HG03460 (cell line): ENCODE results near the gene SLC16A3.
"Not testable (repeated sequence)": the region's sequence is repeated elsewhere in the genome, so short reads cannot be mapped to it uniquely, and the experiment has no call there.

ENCODE experiments used
- ATAC-seq: cut with Tn5 transposase; IDR thresholded peaks from one replicate; pipeline ENCODE4 v1.9.1; 2021; ENCODE audit not compliant: unreplicated experiment

Gene SLC16A3

DNA sequence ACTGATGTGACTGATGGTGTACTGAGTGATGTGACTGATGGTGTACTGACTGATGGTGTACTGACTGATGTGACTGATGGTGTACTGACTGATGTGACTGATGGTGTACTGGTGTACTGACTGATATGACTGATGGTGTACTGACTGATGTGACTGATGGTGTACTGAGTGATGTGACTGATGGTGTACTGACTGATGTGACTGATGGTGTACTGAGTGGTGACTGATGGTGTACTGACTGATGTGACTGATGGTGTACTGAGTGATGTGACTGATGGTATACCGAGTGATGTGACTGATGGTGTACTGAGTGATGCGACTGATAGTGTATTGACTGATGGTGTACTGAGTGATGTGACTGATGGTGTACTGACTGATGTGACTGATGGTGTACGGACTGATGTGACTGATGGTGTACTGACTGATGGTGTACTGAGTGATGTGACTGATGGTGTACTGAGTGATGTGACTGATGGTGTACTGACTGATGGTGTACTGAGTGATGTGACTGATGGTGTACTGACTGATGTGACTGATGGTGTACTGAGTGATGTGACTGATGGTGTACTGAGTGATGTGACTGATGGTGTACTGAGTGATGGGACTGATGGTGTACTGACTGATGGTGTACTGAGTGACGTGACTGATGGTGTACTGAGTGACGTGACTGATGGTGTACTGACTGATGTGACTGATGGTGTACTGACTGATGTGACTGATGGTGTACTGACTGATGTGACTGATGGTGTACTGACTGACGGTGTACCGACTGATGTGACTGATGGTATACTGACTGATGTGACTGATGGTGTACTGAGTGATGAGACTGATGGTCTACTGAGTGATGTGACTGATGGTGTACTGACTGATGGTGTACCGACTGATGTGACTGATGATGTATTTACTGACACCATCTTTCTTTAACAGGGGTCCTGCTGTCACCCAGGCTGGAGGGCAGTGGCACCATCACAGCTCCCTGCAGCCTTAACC lies 31.4 kb downstream of the SLC16A3 start:
- not testable (repeated sequence) for ATAC-seq

- ATAC-seq, result no peak
Observed at GRCh38 chr17:82262344-82262743, 33.5 kb downstream of the SLC16A3 start.

DNA sequence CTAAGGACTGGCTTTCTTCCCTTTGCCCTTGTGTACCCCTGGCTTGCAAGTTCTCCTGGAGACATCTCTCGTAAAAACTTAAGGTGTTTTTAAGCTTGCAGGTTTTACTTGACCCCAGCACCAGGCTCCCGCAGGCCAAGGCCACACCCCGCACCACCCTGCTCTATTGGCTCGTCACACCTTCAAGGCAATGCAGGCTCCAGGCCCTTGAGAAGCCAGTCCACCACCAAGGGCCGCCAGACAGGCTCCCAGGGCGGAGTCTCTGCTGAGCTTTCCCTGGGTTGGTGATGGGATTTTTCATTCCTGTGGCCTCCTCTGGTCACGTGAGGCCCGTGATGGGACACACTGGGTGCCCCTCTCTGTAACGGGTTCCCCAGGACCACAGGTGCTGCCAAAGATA lies 34.8 kb downstream of the SLC16A3 start:
- ATAC-seq, result no peak

DNA sequence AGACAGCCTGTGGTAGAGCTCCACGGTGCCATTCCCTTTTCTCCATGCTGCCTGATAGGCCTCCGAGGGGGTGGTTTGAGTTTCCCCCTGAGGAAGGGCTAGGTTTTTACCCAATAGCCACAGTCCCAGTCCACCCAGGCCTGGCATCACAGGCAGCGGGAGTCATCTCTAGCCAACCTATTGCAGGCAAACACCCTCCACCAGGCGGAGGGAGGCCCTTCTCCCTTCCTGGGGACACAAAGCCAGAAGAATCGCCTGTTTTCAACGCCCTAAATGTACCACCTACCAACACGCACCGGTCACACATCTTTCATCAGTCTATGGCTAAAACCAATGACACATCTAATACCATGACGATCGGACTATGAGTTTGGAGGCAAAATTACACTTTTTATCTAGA lies 37.3 kb downstream of the SLC16A3 start:
- no peak for ATAC-seq

DNA sequence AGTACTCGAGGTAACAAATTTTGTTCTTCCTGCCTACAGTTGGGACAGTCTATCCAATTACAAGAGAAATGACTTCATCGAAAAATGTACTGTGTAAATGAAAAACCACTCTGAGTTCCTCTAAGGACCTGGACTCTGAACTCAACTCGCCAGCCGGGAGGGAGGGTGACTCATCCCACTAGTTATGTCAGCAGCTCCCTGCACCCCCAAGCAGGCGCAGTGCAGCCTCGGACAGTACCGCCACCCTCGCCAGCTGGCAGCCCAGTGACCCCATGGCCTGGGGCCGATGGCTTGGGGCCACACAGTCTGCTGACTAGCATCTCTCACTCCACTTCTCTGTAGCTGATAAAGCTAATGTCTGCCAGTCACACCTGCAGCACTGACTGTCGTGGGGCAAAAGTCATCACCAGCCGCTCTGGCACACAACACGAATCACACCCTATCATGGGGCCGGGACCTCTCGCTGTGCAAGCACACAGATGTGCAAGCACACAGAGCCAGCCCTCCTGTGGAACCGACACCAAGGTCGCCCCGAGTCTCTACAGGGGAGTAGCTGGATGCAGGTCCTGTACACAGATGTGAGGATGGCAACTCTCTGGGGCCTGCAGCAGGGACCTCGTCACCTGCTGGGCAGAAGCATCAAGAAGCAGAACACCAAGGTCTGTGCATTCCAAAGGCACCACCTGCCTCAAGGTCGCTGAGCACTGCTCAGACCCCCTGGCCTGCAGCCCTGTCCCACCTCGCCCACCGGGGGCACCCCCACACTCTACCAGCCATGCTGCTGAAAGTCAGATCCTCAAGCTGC lies 38.9 kb downstream of the SLC16A3 start:
- ATAC-seq, result no peak

GRCh38 chr17:82269138-82269881 lies 40.5 kb downstream of the SLC16A3 start:
- no peak for ATAC-seq

- no peak for ATAC-seq
Observed at GRCh38 chr17:82269882-82270500, 41.1 kb downstream of the SLC16A3 start.

GRCh38 chr17:82270651-82271050 lies 41.8 kb downstream of the SLC16A3 start:
- no peak for ATAC-seq

- ATAC-seq, result no peak
Observed at GRCh38 chr17:82271401-82271800, 42.6 kb downstream of the SLC16A3 start.

DNA sequence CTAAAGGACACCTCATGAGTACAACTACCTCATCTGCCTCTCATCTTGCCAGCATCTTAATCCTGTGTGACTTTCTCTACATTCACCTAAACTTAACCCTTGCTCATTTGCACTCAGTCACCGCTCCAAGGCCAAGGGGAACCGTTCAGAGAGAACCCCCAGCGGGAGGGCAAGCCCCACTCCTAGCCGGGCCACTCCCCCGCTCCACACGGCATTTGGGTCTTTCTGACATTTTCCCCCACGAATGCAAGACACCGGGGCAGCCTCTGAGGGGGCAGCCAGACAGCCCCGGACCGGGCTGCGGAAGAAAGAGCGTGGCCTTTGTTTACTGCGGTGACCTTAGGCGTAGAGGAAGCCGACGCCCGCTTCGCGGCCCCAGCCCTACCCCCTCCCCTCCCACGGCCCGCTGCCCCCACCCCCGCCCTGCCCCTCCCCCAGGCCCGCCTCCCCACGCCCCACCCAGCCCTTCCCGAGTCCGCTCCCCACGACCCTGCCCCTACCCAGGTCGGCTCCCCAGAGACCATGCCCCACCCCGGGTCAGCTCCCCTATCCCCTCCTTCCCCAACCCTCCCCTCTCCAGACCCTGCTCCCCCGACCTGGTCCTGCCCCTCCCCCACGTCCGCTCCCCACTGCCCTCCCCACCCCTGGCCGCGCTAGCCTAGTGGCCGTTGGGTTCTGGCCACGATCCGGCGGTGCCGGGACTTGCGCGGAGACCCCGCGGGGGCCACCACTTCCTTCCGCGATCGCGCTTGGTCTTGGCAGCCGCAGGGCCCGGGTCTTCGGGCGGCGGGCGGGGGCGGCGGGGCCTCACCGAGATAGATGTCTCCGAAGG lies 43.9 kb downstream of the SLC16A3 start:
- no peak for ATAC-seq

GRCh38 chr17:82273327-82274133 lies 44.7 kb downstream of the SLC16A3 start, which contains the start of gene CSNK1D:
Gene CSNK1D (minus strand): TSS chr17:82273700. CDS start chr17:82273381, 319 bp downstream.
- ATAC-seq, result peak; percentile 60

GRCh38 chr17:82274134-82275020 lies 45.5 kb downstream of the SLC16A3 start:
- ATAC-seq, result no peak

DNA sequence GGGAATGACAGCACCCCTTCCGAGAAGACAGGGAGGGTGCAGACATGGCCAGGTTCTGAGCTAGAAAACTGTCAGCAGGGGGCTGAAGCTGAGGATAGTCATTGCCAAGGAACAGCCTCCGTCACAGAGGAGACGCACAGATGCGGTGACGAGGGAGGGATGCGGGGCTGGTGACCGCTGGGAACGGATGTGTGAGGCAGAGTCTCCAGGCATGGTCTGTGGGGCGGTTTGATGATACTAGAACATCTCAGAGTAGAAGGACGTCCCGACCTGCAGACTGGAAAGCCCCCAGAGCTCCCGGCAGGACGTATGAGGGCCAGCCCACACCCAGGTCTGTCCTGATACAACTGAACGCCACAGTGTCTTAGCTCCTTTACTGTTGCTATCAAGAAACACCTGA lies 46.5 kb downstream of the SLC16A3 start:
- no peak for ATAC-seq

GRCh38 chr17:82276938-82277337 lies 48.1 kb downstream of the SLC16A3 start:
- no peak for ATAC-seq

DNA sequence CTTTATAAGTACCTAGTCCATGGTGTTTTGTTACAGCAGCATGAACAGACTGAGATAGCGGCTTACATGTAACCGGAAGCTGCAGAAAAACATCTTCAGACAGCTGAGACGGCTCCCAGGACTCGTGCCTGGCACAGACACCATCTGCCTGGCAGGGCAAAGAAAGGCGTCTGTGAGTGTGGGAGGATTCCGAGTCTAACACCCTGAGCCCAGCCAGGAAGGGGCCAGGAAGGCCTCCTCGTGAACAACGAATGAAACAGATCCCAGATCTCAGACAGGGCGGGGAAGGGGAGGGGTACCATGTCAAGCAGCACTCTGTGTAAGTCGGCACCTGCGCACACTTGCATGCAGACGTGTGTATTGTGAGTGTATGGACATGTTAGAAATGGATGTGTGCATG lies 49.0 kb downstream of the SLC16A3 start:
- ATAC-seq, result no peak

GRCh38 chr17:82278308-82278707 lies 49.5 kb downstream of the SLC16A3 start:
- ATAC-seq, result no peak

DNA sequence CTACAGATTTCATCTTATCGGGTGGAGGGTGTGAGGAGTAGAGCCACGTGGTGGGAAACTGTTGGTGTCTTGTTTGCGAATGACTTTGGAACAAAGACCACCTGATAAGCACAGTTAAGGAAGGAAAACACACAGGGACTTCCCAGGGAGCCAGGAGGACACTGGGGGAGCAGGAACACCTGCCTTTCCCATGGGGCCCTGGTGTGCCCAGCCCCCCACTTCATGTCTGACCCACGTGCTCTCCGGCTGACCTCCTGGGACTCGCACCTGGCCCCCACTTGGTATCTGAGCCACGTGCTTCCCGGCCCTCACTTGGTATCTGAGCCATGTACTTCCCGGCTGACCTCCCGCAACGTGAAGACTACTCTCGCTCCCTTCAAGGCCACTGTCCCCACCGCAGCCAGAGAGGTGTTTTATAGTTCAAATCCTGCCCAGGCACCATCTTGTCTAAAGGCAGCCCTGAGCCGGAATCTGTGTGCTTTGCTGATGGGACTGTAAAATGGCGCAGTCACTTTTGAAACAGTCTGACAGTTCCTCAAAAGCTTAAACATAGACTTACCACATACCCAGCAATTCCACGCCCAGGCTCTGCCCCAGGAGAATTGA lies 50.0 kb downstream of the SLC16A3 start:
- no peak for ATAC-seq
